ENCODE data around the gene SPHK1.

- TF ChIP-seq CTCF (IDR thresholded peaks at IDR 0.05) (no peak), POLR2AphosphoS5 (IDR thresholded peaks at IDR 0.05) (no peak)
These were observed 47.0 kb upstream of the SPHK1 start for GRCh38 chr17:76337413-76337777.

Measured in breast epithelium (tissue), 3 donors.